Measurements from ENCODE around the gene FBXO45.
A peak's percentile ranks its signal among the peaks of the same experiment; 100 is the strongest.
"Not testable (repeated sequence)": the region's sequence is repeated elsewhere in the genome, so short reads cannot be mapped to it uniquely, and the experiment has no call there.

FBXO45 gene

DNA sequence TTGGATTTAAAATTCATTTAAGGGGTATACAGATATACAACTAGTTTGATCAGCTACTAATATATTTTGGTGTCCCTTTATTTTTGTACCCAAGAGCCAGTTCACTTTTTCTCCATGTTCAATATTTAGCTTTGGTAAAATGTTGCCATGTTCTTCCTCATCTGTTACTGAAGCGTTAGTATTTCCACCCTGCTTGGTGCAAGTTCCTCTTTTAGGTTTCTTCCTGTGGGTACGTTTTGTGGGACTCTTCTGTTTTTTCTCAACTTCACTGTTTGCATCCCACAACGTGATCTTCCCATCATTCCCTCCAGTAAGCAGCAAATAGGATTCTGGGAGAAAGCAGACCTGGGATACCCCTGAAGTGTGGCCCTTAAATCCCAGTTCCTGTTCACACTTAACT, 14.3 kb upstream of the FBXO45 start:
- no peak for DNase-seq

DNA sequence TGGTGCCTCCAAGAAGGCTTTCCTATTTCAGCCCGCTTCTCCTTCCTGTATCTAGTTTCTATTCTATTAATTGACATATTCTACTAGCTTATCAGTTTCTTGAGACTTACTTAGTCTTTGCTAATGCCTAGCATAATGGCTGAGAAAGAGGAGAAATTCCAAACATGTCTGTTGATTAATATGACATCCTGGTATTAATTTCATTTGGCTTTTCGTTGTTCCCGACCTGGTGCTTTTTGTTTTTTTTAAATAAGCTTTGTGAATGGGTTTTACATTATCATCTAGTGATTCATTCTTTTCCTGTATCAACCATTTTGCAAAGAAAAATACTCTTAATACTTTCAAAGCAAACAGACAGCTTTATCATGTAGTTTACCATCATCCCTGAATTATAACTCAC, 13.2 kb upstream of the FBXO45 start:
- DNase-seq = no peak

DNA sequence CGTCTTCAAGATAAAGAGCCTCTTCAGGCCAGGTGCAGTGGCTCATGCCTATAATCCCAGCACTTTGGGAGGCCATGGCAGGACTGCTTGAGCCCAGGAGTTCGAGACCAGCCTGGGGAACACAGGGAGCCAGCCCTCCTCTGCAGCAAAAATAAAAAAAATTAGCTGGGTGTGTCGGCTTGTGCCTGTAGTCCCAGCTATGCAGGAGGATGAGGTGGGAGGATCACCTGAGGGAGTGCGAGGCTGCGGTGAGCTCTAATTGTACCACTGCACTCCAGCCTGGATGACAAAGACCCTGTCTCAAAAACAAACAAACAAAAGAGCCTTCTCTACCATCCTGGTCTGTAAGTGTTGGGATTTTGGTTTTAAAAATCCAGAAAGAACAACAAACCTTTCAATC, 11.2 kb upstream of the FBXO45 start:
- no peak for DNase-seq

DNA sequence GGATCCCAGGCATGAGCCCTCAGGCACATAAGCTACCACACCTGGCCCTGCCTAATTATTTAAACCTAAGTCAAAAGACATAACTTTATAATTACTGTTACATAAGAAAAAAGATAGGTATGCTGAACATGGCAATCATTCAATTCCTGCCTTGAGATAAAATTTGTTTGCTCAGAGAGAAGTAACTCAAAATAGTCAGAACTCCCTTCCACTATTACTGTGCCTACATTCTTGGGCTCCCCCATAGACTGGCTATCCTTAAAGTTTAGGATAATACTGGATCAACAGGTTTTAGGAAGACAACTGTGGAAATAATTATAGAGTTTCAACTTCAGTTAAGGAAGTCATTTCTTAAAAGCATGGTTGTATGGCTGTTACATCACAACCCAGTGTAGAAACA, 10.0 kb upstream of the FBXO45 start:
- no peak for DNase-seq

DNA sequence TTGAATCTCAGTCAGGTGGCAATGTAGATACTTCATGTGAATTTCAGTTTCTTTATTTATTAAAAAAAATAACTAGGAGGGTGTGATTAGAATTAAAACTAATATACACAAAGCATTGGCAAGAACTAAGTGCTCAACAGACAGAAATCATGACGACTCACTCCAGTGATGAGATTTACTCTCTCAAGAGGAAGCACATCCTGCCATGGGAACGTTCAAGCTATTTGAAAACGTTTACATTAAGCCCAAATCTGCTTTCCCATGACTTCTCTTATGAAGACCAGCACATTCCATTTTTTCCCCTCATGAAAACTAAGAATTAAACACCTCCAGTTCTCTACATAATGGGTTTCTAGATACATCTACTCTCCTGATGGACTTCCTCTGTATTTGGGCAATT, 8.6 kb upstream of the FBXO45 start:
- DNase-seq = no peak

DNA sequence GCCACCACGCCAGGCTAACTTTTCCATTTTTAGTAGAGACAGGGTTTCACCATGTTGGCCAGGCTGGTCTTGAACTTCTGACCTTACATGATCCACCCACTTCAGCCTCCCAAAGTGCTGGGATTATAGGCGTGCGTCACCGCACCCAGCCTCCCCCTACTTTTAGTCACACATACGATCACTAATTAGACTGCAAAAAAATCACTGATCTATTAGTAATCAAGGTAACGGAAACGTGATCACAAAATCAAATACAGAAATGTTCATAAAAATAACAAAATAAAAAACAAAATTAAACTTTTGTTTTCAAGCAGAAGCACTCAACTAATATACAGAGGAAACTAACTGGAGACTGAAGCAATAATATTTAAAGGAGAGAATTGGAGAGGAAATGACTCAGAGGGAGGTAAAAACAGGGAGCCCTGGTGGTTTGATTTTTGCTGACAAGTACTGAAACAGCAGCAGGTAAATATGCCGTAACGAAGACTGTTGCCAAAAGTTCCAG, 4.7 kb upstream of the FBXO45 start:
- DNase-seq = no peak

DNA sequence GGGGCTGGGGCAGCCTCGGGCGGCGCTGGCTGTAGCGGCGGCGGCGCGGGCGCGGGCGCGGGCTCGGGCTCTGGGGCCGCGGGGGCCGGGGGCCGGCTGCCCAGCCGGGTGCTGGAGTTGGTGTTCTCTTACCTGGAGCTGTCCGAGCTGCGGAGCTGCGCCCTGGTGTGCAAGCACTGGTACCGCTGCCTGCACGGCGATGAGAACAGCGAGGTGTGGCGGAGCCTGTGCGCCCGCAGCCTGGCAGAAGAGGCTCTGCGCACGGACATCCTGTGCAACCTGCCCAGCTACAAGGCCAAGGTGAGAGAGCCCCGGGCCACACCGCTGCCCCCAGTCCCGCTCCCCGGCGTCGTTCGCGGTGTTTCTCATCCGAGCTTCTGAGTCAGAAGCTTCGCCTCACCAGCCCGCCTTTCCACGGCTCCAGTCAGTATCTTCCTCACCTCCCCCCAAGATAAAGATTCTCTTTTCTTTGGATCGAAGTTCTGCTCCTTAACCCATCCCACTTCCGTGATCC, 600 bp downstream of the FBXO45 start:
- DNase-seq = peak; percentile 52

DNA sequence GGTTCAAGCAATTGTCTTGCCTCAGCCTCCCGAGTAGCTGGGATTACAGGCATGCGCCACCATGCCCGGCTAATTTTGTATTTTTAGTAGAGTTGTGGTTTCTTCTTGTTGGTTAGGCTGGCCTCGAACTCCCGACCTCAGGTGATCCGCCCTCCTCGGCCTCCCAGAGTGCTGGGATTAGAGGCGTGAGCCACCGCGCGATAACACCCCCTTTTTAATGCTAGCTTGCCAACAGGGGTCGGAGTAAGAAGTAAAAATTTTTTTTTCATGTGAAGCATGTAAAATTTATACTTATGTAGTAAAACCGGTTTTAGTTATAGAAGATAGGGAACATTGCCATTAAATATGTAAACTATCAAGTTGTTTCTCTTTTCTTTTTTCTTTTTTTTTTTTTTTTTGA, 1.9 kb downstream of the FBXO45 start:
- DNase-seq = not testable (repeated sequence)

DNA sequence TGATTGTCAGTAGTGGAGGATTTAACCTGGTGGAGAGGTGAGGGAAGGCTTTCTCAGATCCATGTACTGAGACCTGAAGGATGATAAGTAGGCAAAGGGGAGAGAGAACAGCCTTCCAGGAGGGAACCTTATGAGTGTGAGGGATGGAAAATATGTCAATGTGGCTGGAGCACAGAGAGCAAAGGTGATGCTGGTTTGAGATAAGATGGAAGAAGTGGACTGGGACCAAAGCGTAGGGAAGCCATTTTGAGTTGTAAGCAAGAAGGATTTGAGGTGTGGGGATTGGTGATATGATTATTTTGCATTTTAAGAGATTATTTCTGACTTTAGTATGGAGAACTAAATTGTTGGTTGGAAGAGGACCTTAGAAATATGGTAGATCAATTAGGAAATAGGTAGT, 3.9 kb downstream of the FBXO45 start:
- no peak for DNase-seq

DNA sequence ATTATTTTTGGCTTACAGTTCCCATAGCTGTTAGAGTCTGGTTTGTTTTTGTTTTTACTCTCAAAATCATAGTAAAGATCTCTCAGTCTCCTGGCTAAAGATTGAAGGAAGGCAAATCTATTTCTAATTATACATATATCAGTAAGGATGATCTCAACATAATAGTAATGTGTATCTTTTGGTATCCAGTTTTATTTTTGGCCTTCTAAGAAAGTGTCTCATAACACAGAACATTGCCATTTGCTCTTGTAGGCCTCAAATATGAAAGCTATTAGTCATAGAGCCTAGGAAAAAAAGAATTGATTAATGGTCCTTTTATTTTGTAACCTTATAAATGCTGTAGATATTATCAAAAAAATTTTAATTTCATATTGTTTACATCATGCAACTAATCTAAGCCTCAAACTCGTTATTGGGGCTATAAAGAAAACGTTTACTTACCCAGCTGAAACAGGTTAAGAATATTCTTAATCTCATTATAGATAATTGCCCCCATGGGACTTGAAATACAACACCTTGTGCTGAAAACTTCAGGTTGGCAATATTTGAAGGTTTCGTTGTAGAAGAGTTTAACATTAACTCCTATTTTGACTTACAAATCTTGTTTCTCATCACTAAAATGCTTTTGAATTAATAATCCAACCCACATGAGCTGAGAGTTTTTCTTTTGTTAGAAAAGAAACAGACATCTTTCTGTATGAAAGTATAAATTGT, 16.7 kb downstream of the FBXO45 start:
- DNase-seq = no peak

DNA sequence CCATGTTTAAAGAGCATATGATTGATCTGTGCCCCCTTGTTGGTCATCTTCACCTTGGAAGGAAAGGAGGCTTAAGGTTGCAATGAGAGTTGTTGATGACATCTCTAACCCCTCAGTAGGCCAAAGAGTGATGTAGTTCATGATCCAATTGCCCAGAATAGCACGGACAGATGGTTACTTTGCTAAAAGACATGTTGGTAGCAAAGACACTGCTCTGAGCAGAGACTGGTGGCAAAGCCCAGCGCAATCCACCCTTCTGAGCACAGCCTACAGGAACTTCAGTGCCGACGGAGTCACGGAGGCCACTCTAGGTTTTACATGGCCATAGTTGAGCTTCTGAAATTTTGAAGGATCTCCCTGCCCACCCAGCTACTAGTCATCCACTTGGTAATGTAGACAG, 21.8 kb downstream of the FBXO45 start:
- DNase-seq = no peak

DNA sequence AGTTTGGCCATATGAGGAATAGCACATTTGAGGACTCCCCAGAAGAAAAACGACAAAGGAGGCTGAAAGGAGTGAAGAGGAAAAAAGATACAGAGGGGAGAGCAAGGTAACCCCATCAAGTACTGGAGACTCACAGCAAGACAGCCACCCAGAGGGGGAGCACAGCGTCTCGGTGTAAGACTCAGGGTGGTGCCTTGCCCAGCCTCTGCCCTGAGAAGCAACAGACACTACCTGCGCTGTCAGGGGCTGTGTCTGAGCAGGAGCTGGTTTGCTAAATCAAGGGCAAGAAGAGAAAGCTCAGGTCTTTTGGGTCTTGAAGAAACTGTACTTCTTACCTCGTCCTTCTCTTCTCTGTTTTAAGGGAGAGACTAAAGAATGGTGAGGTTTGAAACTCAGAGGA, 27.9 kb downstream of the FBXO45 start:
- DNase-seq = no peak

DNA sequence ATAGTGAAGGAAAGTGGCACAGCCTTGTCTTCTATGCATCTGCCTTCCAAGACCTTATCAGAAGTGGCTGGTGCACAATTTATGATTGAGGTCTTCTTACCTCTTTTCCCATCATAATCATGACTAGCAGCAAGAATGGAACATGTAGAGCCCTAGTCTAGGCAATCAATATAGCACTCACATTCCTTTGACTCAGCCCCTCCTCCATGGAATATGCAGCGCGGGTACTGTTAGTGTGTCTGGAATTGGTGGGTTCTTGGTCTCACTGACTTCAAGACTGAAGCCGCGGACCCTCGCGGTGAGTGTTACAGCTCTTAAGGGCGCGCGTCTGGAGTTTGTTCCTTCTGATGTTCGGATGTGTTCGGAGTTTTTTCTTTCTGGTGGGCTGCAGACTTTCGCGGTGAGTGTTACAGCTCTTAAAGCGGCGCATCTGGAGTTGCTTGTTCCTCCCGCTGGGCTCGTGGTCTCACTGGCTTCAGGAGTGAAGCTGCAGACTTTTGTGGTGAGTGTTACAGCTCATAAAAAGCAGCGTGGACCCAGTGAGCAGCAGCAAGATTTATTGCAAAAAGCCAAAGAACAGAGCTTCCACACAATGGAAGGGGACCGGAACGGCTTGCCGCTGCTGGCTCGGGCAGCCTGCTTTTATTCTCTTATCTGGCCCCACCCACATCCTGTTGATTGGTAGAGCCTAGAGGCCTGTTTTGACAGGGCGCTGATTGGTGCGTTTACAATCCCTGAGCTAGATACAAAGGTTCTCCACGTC, 29.7 kb downstream of the FBXO45 start:
- DNase-seq = not testable (repeated sequence)

DNA sequence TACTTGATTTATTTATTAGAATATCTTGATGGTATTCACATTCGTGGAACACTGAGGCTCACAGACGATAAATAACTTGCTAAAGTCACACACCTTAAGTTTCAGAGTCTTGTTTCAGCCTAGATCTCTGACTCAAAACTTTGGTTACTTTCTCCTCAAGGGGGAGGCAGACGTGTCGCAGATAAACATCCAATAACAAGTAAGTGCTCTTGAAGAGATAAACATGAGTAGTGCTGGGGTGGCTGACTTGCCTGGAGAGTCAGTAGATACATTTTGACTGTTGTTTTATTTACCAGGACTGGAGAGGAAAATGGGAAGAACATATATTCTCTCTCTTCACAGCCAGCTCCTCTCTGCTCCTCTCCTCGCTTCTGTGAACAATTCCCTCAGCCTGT, 31.3 kb downstream of the FBXO45 start:
- DNase-seq = no peak

DNA sequence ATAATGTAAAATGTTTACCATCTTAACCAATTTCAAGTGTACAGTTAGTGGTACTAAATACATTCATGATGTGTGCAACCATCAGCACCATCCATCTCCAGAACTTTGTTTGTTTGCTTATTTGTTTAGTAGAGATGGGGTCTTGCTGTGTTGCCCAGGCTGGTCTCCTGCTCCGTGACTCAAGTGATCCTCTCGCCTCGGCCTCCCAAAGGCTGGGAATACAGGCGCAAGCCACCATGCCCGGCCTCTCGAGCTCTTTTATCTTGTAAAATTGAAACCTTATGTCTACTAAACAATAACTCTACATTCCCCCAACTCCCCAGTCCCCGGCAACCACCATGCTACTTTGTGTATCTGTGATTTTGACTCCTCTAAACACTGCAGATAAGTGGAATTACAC, 31.9 kb downstream of the FBXO45 start:
- DNase-seq = no peak

DNA sequence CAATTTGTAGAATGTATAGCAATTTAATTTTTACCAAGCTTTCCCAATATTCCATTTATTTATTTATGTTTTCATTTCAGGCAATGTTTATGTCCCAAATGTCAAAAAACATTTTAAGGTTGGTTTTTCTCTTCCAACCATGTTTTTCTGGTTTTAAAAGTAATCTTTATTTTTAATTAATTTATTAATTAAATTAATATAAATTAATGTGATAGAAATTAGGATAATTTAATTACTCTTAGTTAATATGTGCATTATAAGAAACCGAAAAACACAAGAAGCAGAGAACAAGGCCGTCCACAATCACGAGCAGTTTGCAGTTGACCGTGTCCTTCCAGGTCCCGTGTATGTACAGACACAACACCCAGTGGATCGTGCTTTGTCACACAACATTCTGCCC, 34.2 kb downstream of the FBXO45 start:
- no peak for DNase-seq

DNA sequence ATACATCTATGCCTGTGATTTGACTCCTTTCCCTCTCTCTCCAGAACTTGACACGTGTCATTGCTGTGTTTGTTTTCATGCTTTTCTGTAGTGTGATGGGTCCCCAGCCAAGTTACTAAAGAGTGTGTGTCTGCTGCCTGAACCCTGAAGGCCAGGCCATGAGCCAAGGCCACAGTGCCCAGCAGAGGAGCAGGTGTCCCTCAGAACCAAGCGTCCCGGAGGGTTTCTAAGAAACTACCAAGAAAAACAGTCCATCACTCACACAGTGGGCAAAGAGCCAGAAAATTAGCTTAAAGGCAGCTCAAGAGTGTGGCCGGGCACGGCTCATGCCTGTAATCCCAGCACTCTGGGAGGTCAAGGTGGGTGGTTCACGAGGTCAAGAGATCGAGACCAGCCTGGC, 35.2 kb downstream of the FBXO45 start:
- no peak for DNase-seq

DNA sequence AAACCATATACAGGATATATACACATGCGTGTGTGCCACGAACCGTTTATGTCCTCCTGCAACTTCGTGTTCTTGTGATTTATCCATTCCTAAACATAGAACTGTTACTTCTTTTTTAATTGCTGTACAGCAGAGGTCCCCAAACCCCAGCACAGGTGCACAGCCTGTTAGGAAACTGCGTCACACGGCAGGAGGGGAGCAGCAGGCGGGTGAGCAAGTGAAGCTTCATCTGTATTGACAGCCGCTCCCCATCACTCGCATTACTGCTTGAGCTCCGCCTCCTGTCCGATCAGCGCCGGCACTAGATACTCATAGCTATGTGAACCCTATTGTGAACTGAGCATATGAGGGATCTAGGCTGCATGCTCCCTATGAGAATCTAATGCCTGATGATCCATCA, 36.1 kb downstream of the FBXO45 start:
- DNase-seq = no peak

DNA sequence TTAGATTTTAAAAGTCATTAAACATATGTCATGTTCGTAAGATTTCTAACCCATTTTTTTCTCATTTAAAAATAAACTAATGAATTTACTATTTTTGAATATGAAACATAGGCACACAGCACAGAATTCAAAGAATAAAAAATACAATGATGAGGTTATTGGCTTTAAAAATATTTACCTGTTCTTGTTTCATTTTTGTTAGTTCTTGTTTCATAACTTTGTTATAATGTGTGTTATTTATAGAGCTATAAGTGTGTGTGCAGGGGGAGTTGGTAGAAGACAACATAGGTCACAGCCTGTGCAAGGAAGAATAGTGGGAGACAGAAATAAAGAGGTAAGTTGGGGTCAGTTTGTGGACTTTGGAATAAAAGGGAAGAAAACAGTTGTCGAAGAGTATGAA, 40.2 kb downstream of the FBXO45 start:
- no peak for DNase-seq

DNA sequence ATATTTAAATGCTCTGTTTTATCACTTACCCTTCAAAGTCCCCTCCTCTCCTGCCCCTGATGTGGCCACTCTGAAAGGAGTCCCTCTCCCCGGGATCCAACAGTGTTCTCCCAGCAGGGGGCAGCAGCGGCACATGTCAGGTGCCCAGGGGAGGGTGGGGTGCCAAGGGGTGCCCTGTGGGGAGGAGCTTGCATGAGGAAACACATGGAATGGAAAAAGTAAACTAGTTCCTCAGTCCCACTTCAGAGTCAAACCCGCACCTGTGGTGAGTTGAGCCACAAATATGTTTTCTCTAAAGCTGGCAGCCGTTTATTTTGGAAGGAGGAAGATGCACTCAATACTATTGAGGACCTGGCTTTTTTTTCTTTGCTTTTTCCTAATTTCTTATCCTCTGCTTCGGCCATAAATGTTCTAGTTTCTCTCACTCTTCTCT, 40.9 kb downstream of the FBXO45 start:
- DNase-seq = peak; percentile 41

DNA sequence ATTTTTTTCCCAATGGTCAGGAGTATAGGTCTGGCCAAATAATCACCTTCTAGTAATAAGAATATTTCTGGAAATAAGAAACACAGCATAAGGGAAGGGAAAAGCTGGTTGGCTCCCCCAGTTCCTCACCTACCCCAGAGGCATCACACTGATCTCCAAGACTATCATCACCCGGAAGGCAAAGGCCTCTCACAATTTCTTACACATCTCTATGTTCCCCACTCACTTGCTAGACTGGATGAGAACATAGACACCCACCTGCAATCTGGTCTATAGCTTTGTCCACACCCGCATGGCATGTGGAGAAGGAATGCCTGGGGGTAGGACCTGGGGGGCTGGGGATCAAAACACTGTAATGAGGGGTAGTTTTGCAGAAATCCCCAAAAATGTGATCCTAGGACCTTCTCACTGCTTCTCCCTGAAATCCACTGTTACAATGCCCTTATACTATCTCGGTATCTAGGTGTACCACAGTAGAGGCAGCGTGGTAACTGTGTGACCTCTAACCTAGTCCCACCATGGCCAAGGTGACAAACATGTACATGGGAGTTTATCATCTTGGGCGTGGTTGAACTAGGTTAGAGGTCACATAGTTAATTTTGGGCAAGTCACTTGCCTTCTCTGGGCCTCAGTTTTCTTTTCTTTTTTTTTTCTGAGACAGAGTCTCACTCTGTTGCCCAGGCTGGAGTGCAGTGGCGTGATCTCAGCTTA, 41.5 kb downstream of the FBXO45 start:
- no peak for DNase-seq

DNA sequence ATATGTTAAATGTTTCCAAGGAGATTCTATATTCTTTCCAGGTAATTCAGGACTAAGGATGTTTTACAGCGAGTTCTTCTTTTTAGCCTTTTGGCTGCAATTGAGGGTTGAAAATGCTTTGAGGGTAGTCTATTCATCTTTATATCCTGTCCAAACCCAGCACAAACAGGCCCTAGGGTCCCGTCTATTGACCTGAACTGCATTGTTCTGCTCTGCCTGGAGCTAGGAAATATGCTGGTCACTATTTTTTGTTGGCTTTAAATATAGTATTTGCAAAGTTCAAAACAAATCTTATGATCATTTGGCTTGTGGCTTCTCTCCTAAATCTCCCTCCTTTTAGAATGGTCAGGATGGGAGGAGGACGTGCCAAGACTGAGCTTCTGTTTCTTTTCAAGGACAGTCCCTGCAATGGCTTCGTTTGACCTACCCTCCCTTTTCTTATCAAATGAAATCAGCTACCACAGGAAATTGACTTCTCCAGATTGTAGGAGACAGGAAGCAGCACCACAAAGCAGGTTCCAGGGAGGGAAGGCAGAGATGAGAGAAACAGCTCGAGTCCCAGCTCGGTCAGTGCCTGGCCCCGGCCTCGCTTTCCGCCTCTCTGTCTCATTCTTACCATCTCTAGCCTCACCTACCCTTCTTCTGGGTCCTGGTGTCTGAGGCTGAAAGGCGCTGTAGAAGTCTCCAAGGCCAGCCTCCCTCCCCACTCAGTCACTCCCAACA, 43.5 kb downstream of the FBXO45 start:
- DNase-seq = no peak
